SKM-1 treated with dmso at 0.1 percent for 144 hours (cell line): Measurements from ENCODE around the gene S100A11.
"Not testable (repeated sequence)": the region's sequence is repeated elsewhere in the genome, so short reads cannot be mapped to it uniquely, and the experiment has no call there.

ENCODE experiments used
- DNase-seq: peaks from one replicate; lab custom pipeline; 2025; ENCODE audit not compliant: unreplicated experiment; lab: John Stamatoyannopoulos, UW

Gene S100A11

GRCh38 chr1:152036267-152037216, at the start of gene S100A11:
TSS of gene S100A11 (minus strand) at chr1:152037004. CDS start at chr1:152036915, 89 bp downstream.
- DNase-seq = peak; percentile 90

GRCh38 chr1:152084853-152085252, 48.0 kb upstream of the S100A11 start:
- DNase-seq = no peak

GRCh38 chr1:152081026-152081425, 44.2 kb upstream of the S100A11 start:
- not testable (repeated sequence) for DNase-seq

GRCh38 chr1:152080494-152080893, 43.7 kb upstream of the S100A11 start:
- DNase-seq = not testable (repeated sequence)

- DNase-seq = no peak
These were observed 42.1 kb upstream of the S100A11 start for GRCh38 chr1:152078831-152079441.

GRCh38 chr1:152072311-152072710, 35.5 kb upstream of the S100A11 start:
- DNase-seq = no peak

- no peak for DNase-seq
These were observed 34.3 kb upstream of the S100A11 start for GRCh38 chr1:152071123-152071522.

GRCh38 chr1:152067929-152068328, 31.1 kb upstream of the S100A11 start:
- no peak for DNase-seq

- no peak for DNase-seq
These were observed 30.3 kb upstream of the S100A11 start for GRCh38 chr1:152067150-152067549.

- DNase-seq = no peak
These were observed 25.1 kb upstream of the S100A11 start for GRCh38 chr1:152061952-152062351.

GRCh38 chr1:152053375-152053774, 16.6 kb upstream of the S100A11 start:
- DNase-seq = no peak

GRCh38 chr1:152052606-152053005, 15.8 kb upstream of the S100A11 start:
- DNase-seq = peak; percentile 81

GRCh38 chr1:152050886-152051675, 14.3 kb upstream of the S100A11 start:
- no peak for DNase-seq

GRCh38 chr1:152049291-152050083, 12.7 kb upstream of the S100A11 start:
- peak; percentile 66 for DNase-seq

GRCh38 chr1:152048416-152049009, 11.7 kb upstream of the S100A11 start:
- peak; percentile 89 for DNase-seq

GRCh38 chr1:152047730-152048415, 11.1 kb upstream of the S100A11 start:
- peak; percentile 100 for DNase-seq

GRCh38 chr1:152047413-152047729, 10.6 kb upstream of the S100A11 start:
- no peak for DNase-seq

GRCh38 chr1:152044386-152044785, 7.6 kb upstream of the S100A11 start:
- DNase-seq = no peak

- no peak for DNase-seq
These were observed 7.1 kb upstream of the S100A11 start for GRCh38 chr1:152043870-152044269.

- no peak for DNase-seq
These were observed 5.2 kb upstream of the S100A11 start for GRCh38 chr1:152042030-152042429.
